Smooth muscle cell (in vitro differentiated cells): ENCODE data around the gene MAVS. TPM values are rescaled to one million over a fixed set of nuclear protein-coding genes. Genes with fewer than 3 reads are reported as not detected.

Experiments
- DNase-seq: peaks from one replicate; lab custom pipeline; 2025; ENCODE audit not compliant: unreplicated experiment; lab: John Stamatoyannopoulos, UW
- H2AFZ ChIP-seq: fragments of 200-600 bp; sonication (generic); 2 replicates; pipeline ENCODE4 v1.6.0; 2016; ENCODE audit warnings: antibody characterized with exemption, low read depth, mild to moderate bottlenecking
- H3F3A ChIP-seq: fragments of 200-600 bp; sonication (generic); 2 replicates; pipeline ENCODE4 v1.6.0; 2017; ENCODE audit warnings: antibody characterized with exemption, low read depth
- H3K27ac ChIP-seq: fragments of 200-600 bp; sonication (generic); 2 replicates; pipeline ENCODE4 v1.5.1; 2016; ENCODE audit warnings: low read depth, mild to moderate bottlenecking
- H3K27me3 ChIP-seq: fragments of 200-600 bp; sonication (generic); 2 replicates; pipeline ENCODE4 v1.6.1; 2016; ENCODE audit warnings: low read depth, mild to moderate bottlenecking
- H3K36me3 ChIP-seq: fragments of 200-600 bp; sonication (generic); 2 replicates; pipeline ENCODE4 v1.5.1; 2016; ENCODE audit warnings: low read depth
- H3K4me1 ChIP-seq: fragments of 200-600 bp; sonication (generic); 2 replicates; pipeline ENCODE4 v1.5.1; 2016; ENCODE audit warnings: low read depth
- H3K4me2 ChIP-seq: fragments of 200-600 bp; sonication (generic); 2 replicates; pipeline ENCODE4 v1.6.0; 2016; ENCODE audit warnings: mild to moderate bottlenecking
- H3K4me3 ChIP-seq: fragments of 200-600 bp; sonication (generic); 2 replicates; pipeline ENCODE4 v1.5.1; 2016; ENCODE audit warnings: mild to moderate bottlenecking
- H3K79me2 ChIP-seq: fragments of 200-600 bp; sonication (generic); 2 replicates; pipeline ENCODE4 v1.6.0; 2016; ENCODE audit warnings: low read depth, mild to moderate bottlenecking
- H3K9ac ChIP-seq: fragments of 200-600 bp; sonication (generic); 2 replicates; pipeline ENCODE4 v1.6.0; 2016; ENCODE audit warnings: low read depth
- H3K9me3 ChIP-seq: fragments of 200-600 bp; sonication (generic); replicated peaks from 2 replicates; pipeline ENCODE4 v1.5.1; 2016; ENCODE audit warnings: low read depth
- H4K20me1 ChIP-seq: fragments of 200-600 bp; sonication (generic); 2 replicates; pipeline ENCODE4 v1.6.0; 2016; ENCODE audit warnings: low read depth
- CTCF ChIP-seq: fragments of 200-600 bp; sonication (generic); IDR thresholded peaks from 2 replicates; pipeline ENCODE4 v1.5.1; 2017; ENCODE audit warnings: borderline replicate concordance, mild to moderate bottlenecking, antibody characterized with exemption; ENCODE audit not compliant: insufficient read depth, poor library complexity, severe bottlenecking
- WGBS: methylation state at CpG from one replicate; pipeline ENCODE4 v1.1.7; 2016; ENCODE audit warnings: low lambda C conversion rate; 5-methylcytosine and 5-hydroxymethylcytosine counted together
- polyA plus RNA-seq: library from polyadenylated mRNA; unstranded; fragments of >200 nt; fragmentation: Nextera tagmentation; extraction: Ambion mirVana; gene quantifications from 2 replicates; pipeline ENCODE4 v1.2.1, GENCODE V29; 2016
- total RNA-seq: library from RNA; depleted of rRNA; stranded (reverse); fragments of >200 nt; gene quantifications from 2 replicates; pipeline ENCODE4 v1.2.3, GENCODE V29; 2014

Gene MAVS
- total and polyA plus RNA-seq, 2 experiments from 2014 or later = 7.8 to 12.5 TPM

- Histone ChIP-seq H3K4me3 (no peak overlapping the region), H3K9me3 (no peaks in the 10 kb centered on the region), H3K9ac (no peak overlapping the region), H2AFZ (no peak overlapping the region), H3K4me1 (no peaks in the 10 kb centered on the region), H3K36me3 (no peaks in the 10 kb centered on the region), H3F3A (no peaks in the 10 kb centered on the region), H3K27me3 (no peaks in the 10 kb centered on the region), H4K20me1 (peaks cover 14% of the 10 kb centered on the region), H3K4me2 (no peak overlapping the region), H3K27ac (no peak overlapping the region), H3K79me2 (no peaks in the 10 kb centered on the region)
- WGBS = 92% methylated on average over 10 of the region's 10 CpGs
- no peak for TF ChIP-seq CTCF
- DNase-seq = no peak
Measured at GRCh38 chr20:3869839-3870634, 23.4 kb downstream of the MAVS start.

- Histone ChIP-seq H3K79me2 (no peaks in the 10 kb centered on the region), H3K9me3 (no peaks in the 10 kb centered on the region), H2AFZ (no peak overlapping the region), H3K4me1 (no peaks in the 10 kb centered on the region), H3K4me2 (no peak overlapping the region), H3F3A (no peaks in the 10 kb centered on the region), H3K36me3 (no peaks in the 10 kb centered on the region), H3K27me3 (no peaks in the 10 kb centered on the region), H3K4me3 (no peak overlapping the region), H4K20me1 (peaks cover 14% of the 10 kb centered on the region), H3K27ac (peak overlapping the region; percentile 50), H3K9ac (no peak overlapping the region)
- DNase-seq = no peak
- TF ChIP-seq CTCF = no peak
- 71% methylated on average over 4 of the region's 4 CpGs for WGBS
Measured at GRCh38 chr20:3871550-3872265, 25.1 kb downstream of the MAVS start.

GRCh38 chr20:3873507-3873906 is 26.9 kb downstream of the MAVS start:
- Histone ChIP-seq H3K9me3 (no peaks in the 10 kb centered on the region), H3K36me3 (no peaks in the 10 kb centered on the region), H3K27ac (no peak overlapping the region), H3K79me2 (no peaks in the 10 kb centered on the region), H3F3A (no peaks in the 10 kb centered on the region), H3K4me2 (no peak overlapping the region), H3K9ac (no peak overlapping the region), H3K4me3 (no peak overlapping the region), H3K27me3 (no peaks in the 10 kb centered on the region), H4K20me1 (peaks cover 7% of the 10 kb centered on the region), H2AFZ (no peak overlapping the region), H3K4me1 (no peaks in the 10 kb centered on the region)
- no peak for DNase-seq
- no peak for TF ChIP-seq CTCF
- WGBS = 96% methylated on average over 5 of the region's 5 CpGs
